Activated naive CD8-positive, alpha-beta T cell treated with anti-CD3 and anti-CD28 coated beads, Interleukin-2, amount 10 ng/mL, durations not matched to agents 7 days and 5 days (primary cell): ENCODE results near the gene RAB9A. TPM values are rescaled to one million over a fixed set of nuclear protein-coding genes. Genes with fewer than 3 reads are reported as not detected.
"Not testable (repeated sequence)": the region's sequence is repeated elsewhere in the genome, so short reads cannot be mapped to it uniquely, and the experiment has no call there.

ENCODE experiments used
- ATAC-seq: fragments of 150-1000 bp; cut with Tn5 transposase; one replicate; pipeline ENCODE4 v1.10.0; 2021; ENCODE audit warnings: low read depth, moderate library complexity
- POLR2A ChIA-PET: fragments of 350-600 bp; sonication (Branson Sonifier 250); formaldehyde crosslinking; loops from one replicate; lab custom pipeline; 2021; ENCODE audit warnings: antibody characterized with exemption; lab: Charles Lee
- DNase-seq: peaks from one replicate; pipeline ENCODE4 v3.0.0; 2021
- H3K27ac Mint-ChIP-seq: one replicate; pipeline ENCODE4 v1.8.0; 2022; ENCODE audit warnings: mild to moderate bottlenecking, mixed read lengths
- H3K27me3 Mint-ChIP-seq: one replicate; pipeline ENCODE4 v1.8.0; 2022; ENCODE audit warnings: mild to moderate bottlenecking, moderate library complexity, mixed read lengths
- H3K36me3 Mint-ChIP-seq: one replicate; pipeline ENCODE4 v1.8.0; 2021; ENCODE audit warnings: mild to moderate bottlenecking, mixed read lengths
- H3K4me1 Mint-ChIP-seq: one replicate; pipeline ENCODE4 v1.8.0; 2021; ENCODE audit warnings: mixed read lengths
- H3K4me3 Mint-ChIP-seq: one replicate; pipeline ENCODE4 v1.8.0; 2022; ENCODE audit warnings: mild to moderate bottlenecking, moderate library complexity, mixed read lengths
- H3K9me3 Mint-ChIP-seq: one replicate; pipeline ENCODE4 v1.8.0; 2021; ENCODE audit warnings: mixed read lengths
- total RNA-seq, 2 experiments: library from RNA; stranded (reverse); gene quantifications; one replicate each; pipeline ENCODE4 v1.2.3, GENCODE V29; 2021

RAB9A gene
- 10 to 100 TPM; 13.4 to 18.3 TPM for total RNA-seq

- Mint-ChIP-seq H3K27ac (peak within 1 kb of the TSS; percentile 89), H3K4me3 (peak within 1 kb of the TSS; percentile 89), H3K9me3 (no peaks in the 10 kb centered on the region), H3K36me3 (no peaks in the 10 kb centered on the region), H3K4me1 (peaks cover 29% of the 10 kb centered on the region), H3K27me3 (no peaks in the 10 kb centered on the region)
- DNase-seq (peak; percentile 83), ATAC-seq (peak; percentile 91)
- POLR2A ChIA-PET = interaction anchor here (1.0 to 2.4 kb wide), 3 partner anchors 36 to 340 kb away, joined by 4 to 21 read pairs (median 6); partner anchors contain the start of genes GEMIN8, OFD1, TCEANC and TRAPPC2
Observed at GRCh38 chrX:13688958-13689740, at the start of gene RAB9A. TSS of gene RAB9A (plus strand) at chrX:13689128. CDS start at chrX:13708747, 19,619 bp downstream.

GRCh38 chrX:13641684-13642083 lies 47.2 kb upstream of the RAB9A start:
- H3K27me3 Mint-ChIP-seq, ATAC-seq, H3K27ac Mint-ChIP-seq, H3K36me3 Mint-ChIP-seq, H3K4me3 Mint-ChIP-seq, POLR2A ChIA-PET, H3K4me1 Mint-ChIP-seq, H3K9me3 Mint-ChIP-seq, DNase-seq: not testable (repeated sequence)

- H3K27ac Mint-ChIP-seq = no peak overlapping the region
- H3K4me1 Mint-ChIP-seq = peaks cover 6% of the 10 kb centered on the region
- no peaks in the 10 kb centered on the region for H3K36me3 Mint-ChIP-seq
- no peak overlapping the region for H3K4me3 Mint-ChIP-seq
- H3K27me3 Mint-ChIP-seq = no peaks in the 10 kb centered on the region
- DNase-seq (no peak), ATAC-seq (no peak)
- POLR2A ChIA-PET = interaction anchor here (0.7 to 1.2 kb wide), 2 partner anchors 89 to 139 kb away, joined by 3 read pairs; partner anchors contain the start of genes OFD1 and TRAPPC2
- H3K9me3 Mint-ChIP-seq = no peaks in the 10 kb centered on the region
Observed at GRCh38 chrX:13645464-13646153, 43.3 kb upstream of the RAB9A start.

- peak; percentile 28 for DNase-seq
- POLR2A ChIA-PET = interaction anchor here (0.7 to 1.2 kb wide), 2 partner anchors 89 to 139 kb away, joined by 3 read pairs; partner anchors contain the start of genes OFD1 and TRAPPC2
- H3K4me1 Mint-ChIP-seq = peaks cover 6% of the 10 kb centered on the region
- ATAC-seq = no peak
- no peaks in the 10 kb centered on the region for H3K36me3 Mint-ChIP-seq
- H3K27me3 Mint-ChIP-seq = no peaks in the 10 kb centered on the region
- no peaks in the 10 kb centered on the region for H3K9me3 Mint-ChIP-seq
- no peak overlapping the region for H3K4me3 Mint-ChIP-seq
- H3K27ac Mint-ChIP-seq = no peak overlapping the region
Observed at GRCh38 chrX:13646154-13646549, 42.8 kb upstream of the RAB9A start.

GRCh38 chrX:13647709-13648212 lies 41.2 kb upstream of the RAB9A start:
- Mint-ChIP-seq H3K36me3 (no peaks in the 10 kb centered on the region), H3K27ac (peak overlapping the region; percentile 51), H3K4me3 (no peak overlapping the region), H3K9me3 (no peaks in the 10 kb centered on the region), H3K27me3 (no peaks in the 10 kb centered on the region), H3K4me1 (peaks cover 9% of the 10 kb centered on the region)
- POLR2A ChIA-PET = no interaction called here
- DNase-seq (no peak), ATAC-seq (no peak)

GRCh38 chrX:13648336-13648735 lies 40.6 kb upstream of the RAB9A start:
- DNase-seq, H3K4me1 Mint-ChIP-seq, H3K27me3 Mint-ChIP-seq, H3K27ac Mint-ChIP-seq, POLR2A ChIA-PET, H3K4me3 Mint-ChIP-seq, H3K36me3 Mint-ChIP-seq, H3K9me3 Mint-ChIP-seq, ATAC-seq: not testable (repeated sequence)

- H3K9me3 Mint-ChIP-seq = no peaks in the 10 kb centered on the region
- POLR2A ChIA-PET = no interaction called here
- no peak overlapping the region for H3K27ac Mint-ChIP-seq
- H3K36me3 Mint-ChIP-seq = no peaks in the 10 kb centered on the region
- no peak for ATAC-seq
- no peaks in the 10 kb centered on the region for H3K27me3 Mint-ChIP-seq
- no peak overlapping the region for H3K4me3 Mint-ChIP-seq
- no peak for DNase-seq
- H3K4me1 Mint-ChIP-seq = peaks cover 13% of the 10 kb centered on the region
Observed at GRCh38 chrX:13649838-13650237, 39.1 kb upstream of the RAB9A start.

GRCh38 chrX:13650318-13650717 lies 38.6 kb upstream of the RAB9A start:
- peaks cover 16% of the 10 kb centered on the region for H3K4me1 Mint-ChIP-seq
- H3K4me3 Mint-ChIP-seq = no peak overlapping the region
- no peaks in the 10 kb centered on the region for H3K36me3 Mint-ChIP-seq

GRCh38 chrX:13651150-13651549 lies 37.8 kb upstream of the RAB9A start:
- POLR2A ChIA-PET = no interaction called here
- Mint-ChIP-seq H3K9me3 (no peaks in the 10 kb centered on the region), H3K27me3 (no peaks in the 10 kb centered on the region), H3K4me3 (no peak overlapping the region), H3K36me3 (no peaks in the 10 kb centered on the region), H3K27ac (no peak overlapping the region), H3K4me1 (peaks cover 14% of the 10 kb centered on the region)
- no peak for DNase-seq
- no peak for ATAC-seq

More at GRCh38 chrX:13650318-13650717, 38.6 kb upstream of the RAB9A start:
- ATAC-seq (no peak), DNase-seq (no peak)
- no peaks in the 10 kb centered on the region for H3K9me3 Mint-ChIP-seq
- POLR2A ChIA-PET = no interaction called here
- no peaks in the 10 kb centered on the region for H3K27me3 Mint-ChIP-seq
- H3K27ac Mint-ChIP-seq = no peak overlapping the region

GRCh38 chrX:13652287-13652793 lies 36.6 kb upstream of the RAB9A start:
- Mint-ChIP-seq H3K36me3 (no peaks in the 10 kb centered on the region), H3K9me3 (no peaks in the 10 kb centered on the region), H3K4me1 (peaks cover 13% of the 10 kb centered on the region), H3K27ac (peak overlapping the region; percentile 92), H3K4me3 (peak overlapping the region; percentile 86), H3K27me3 (no peaks in the 10 kb centered on the region)
- POLR2A ChIA-PET = interaction anchor here (1.8 to 2.1 kb wide), 2 partner anchors 82 to 380 kb away, joined by 4 to 12 read pairs; partner anchors contain the start of genes OFD1 and TRAPPC2
- ATAC-seq = no peak
- no peak for DNase-seq

- peak; percentile 98 for ATAC-seq
- no peaks in the 10 kb centered on the region for H3K36me3 Mint-ChIP-seq
- POLR2A ChIA-PET = interaction anchor here (1.3 to 2.1 kb wide), 3 partner anchors 35 to 379 kb away, joined by 4 to 12 read pairs (median 4); partner anchors contain the start of genes OFD1, RAB9A and TRAPPC2
Observed at GRCh38 chrX:13652850-13653693, 35.9 kb upstream of the RAB9A start, which contains the start of gene TCEANC. TSS of gene TCEANC (plus strand) at chrX:13653141. CDS start at chrX:13662509, 9,368 bp downstream.

GRCh38 chrX:13654116-13654515 lies 34.8 kb upstream of the RAB9A start:
- Mint-ChIP-seq H3K9me3 (no peaks in the 10 kb centered on the region), H3K27ac (peak overlapping the region; percentile 92), H3K27me3 (no peaks in the 10 kb centered on the region), H3K4me1 (peaks cover 12% of the 10 kb centered on the region), H3K4me3 (peak overlapping the region; percentile 32), H3K36me3 (no peaks in the 10 kb centered on the region)
- DNase-seq = no peak
- POLR2A ChIA-PET = interaction anchor here (1.3 to 2.1 kb wide), 3 partner anchors 34 to 378 kb away, joined by 4 to 12 read pairs (median 4); partner anchors contain the start of genes OFD1, RAB9A and TRAPPC2
- no peak for ATAC-seq

More at GRCh38 chrX:13652850-13653693, 35.9 kb upstream of the RAB9A start, which contains the start of gene TCEANC:
- H3K4me3 Mint-ChIP-seq = peak within 1 kb of the TSS; percentile 86
- H3K27ac Mint-ChIP-seq = peak within 1 kb of the TSS; percentile 92
- peak; percentile 89 for DNase-seq
- no peaks in the 10 kb centered on the region for H3K27me3 Mint-ChIP-seq
- no peaks in the 10 kb centered on the region for H3K9me3 Mint-ChIP-seq
- peaks cover 10% of the 10 kb centered on the region for H3K4me1 Mint-ChIP-seq
